ENCODE measurements around the gene TTC39C.

TTC39C gene

GRCh38 chr18:24086082-24086481 is 71.5 kb downstream of the TTC39C start:
- H3K4me3 ChIP-seq (ENCODE audit: low read depth, low read length): no peak overlapping the region
- TF ChIP-seq MYC (IDR thresholded peaks at IDR 0.05; ENCODE audit: low read depth, low read length) (no peak), MAX (IDR thresholded peaks at IDR 0.05; ENCODE audit: low read depth, low read length) (no peak), CTCF (IDR thresholded peaks at IDR 0.05; ENCODE audit: low read depth, low read length) (no peak), POLR2A (IDR thresholded peaks at IDR 0.05; ENCODE audit: extremely low read depth, insufficient read length) (no peak)
- DNase-seq (ENCODE audit: low read depth): no peak

- no peak for DNase-seq (ENCODE audit: low read depth)
- no peak overlapping the region for H3K4me3 ChIP-seq (ENCODE audit: low read depth, low read length)
- no peak for TF ChIP-seq POLR2A (IDR thresholded peaks at IDR 0.05; ENCODE audit: extremely low read depth, insufficient read length)
These were observed 74.5 kb downstream of the TTC39C start for GRCh38 chr18:24089076-24089475.

- TF ChIP-seq POLR2A (IDR thresholded peaks at IDR 0.05; ENCODE audit: extremely low read depth, insufficient read length) (no peak), MAX (IDR thresholded peaks at IDR 0.05; ENCODE audit: low read depth, low read length) (no peak), MYC (IDR thresholded peaks at IDR 0.05; ENCODE audit: low read depth, low read length) (no peak), CTCF (IDR thresholded peaks at IDR 0.05; ENCODE audit: low read depth, low read length) (no peak)
- no peak overlapping the region for H3K4me3 ChIP-seq (ENCODE audit: low read depth, low read length)
- DNase-seq (ENCODE audit: low read depth): no peak
These were observed 75.2 kb downstream of the TTC39C start for GRCh38 chr18:24089515-24090337.

- DNase-seq (ENCODE audit: low read depth): no peak
- TF ChIP-seq MYC (IDR thresholded peaks at IDR 0.05; ENCODE audit: low read depth, low read length): no peak
- TF ChIP-seq CTCF (IDR thresholded peaks at IDR 0.05; ENCODE audit: low read depth, low read length): no peak
- TF ChIP-seq MAX (IDR thresholded peaks at IDR 0.05; ENCODE audit: low read depth, low read length): no peak
- no peak for TF ChIP-seq POLR2A (IDR thresholded peaks at IDR 0.05; ENCODE audit: extremely low read depth, insufficient read length)
- H3K4me3 ChIP-seq (ENCODE audit: low read depth, low read length): no peak overlapping the region
These were observed 76.3 kb downstream of the TTC39C start for GRCh38 chr18:24090876-24091275.

GRCh38 chr18:24094561-24094960 is 80.0 kb downstream of the TTC39C start:
- no peak for DNase-seq (ENCODE audit: low read depth)
- TF ChIP-seq MAX (IDR thresholded peaks at IDR 0.05; ENCODE audit: low read depth, low read length) (no peak), MYC (IDR thresholded peaks at IDR 0.05; ENCODE audit: low read depth, low read length) (no peak), CTCF (IDR thresholded peaks at IDR 0.05; ENCODE audit: low read depth, low read length) (no peak), POLR2A (IDR thresholded peaks at IDR 0.05; ENCODE audit: extremely low read depth, insufficient read length) (no peak)
- H3K4me3 ChIP-seq (ENCODE audit: low read depth, low read length): no peak overlapping the region

- TF ChIP-seq POLR2A (IDR thresholded peaks at IDR 0.05; ENCODE audit: extremely low read depth, insufficient read length) (no peak), MYC (IDR thresholded peaks at IDR 0.05; ENCODE audit: low read depth, low read length) (no peak), CTCF (IDR thresholded peaks at IDR 0.05; ENCODE audit: low read depth, low read length) (no peak), MAX (IDR thresholded peaks at IDR 0.05; ENCODE audit: low read depth, low read length) (no peak)
- no peak overlapping the region for H3K4me3 ChIP-seq (ENCODE audit: low read depth, low read length)
- DNase-seq (ENCODE audit: low read depth): no peak
These were observed 81.4 kb downstream of the TTC39C start for GRCh38 chr18:24095976-24096375.

Data from NB4 (cell line).